ENCODE data around the gene INPP5A.

Gene INPP5A

GRCh38 chr10:132714096-132714985, 176.8 kb downstream of the INPP5A start:
- TF ChIP-seq CTCF (conservative IDR thresholded peaks at IDR 0.05) = no peak
- no peak overlapping the region for H3K27ac ChIP-seq

- TF ChIP-seq CTCF (conservative IDR thresholded peaks at IDR 0.05) = no peak
- no peak overlapping the region for H3K27ac ChIP-seq
These were observed 177.6 kb downstream of the INPP5A start for GRCh38 chr10:132714986-132715775.

- no peak overlapping the region for H3K27ac ChIP-seq
- TF ChIP-seq CTCF (conservative IDR thresholded peaks at IDR 0.05) = no peak
These were observed 178.4 kb downstream of the INPP5A start for GRCh38 chr10:132715776-132716680.

GRCh38 chr10:132716691-132717490, 179.3 kb downstream of the INPP5A start:
- H3K27ac ChIP-seq = no peak overlapping the region
- no peak for TF ChIP-seq CTCF (conservative IDR thresholded peaks at IDR 0.05)

- no peak for TF ChIP-seq CTCF (conservative IDR thresholded peaks at IDR 0.05)
- H3K27ac ChIP-seq = no peak overlapping the region
These were observed 184.1 kb downstream of the INPP5A start for GRCh38 chr10:132721725-132722124.

- no peak overlapping the region for H3K27ac ChIP-seq
- no peak for TF ChIP-seq CTCF (conservative IDR thresholded peaks at IDR 0.05)
These were observed 185.1 kb downstream of the INPP5A start for GRCh38 chr10:132722394-132723329.

Data from VCaP (cell line).